DOHH2 (cell line): ENCODE results near the gene PRKCD.
A peak's percentile ranks its signal among the peaks of the same experiment; 100 is the strongest.

Experiments used
- H3F3A ChIP-seq: fragments of 200-600 bp; sonication (generic), shearing (Covaris generic); 2 replicates; pipeline ENCODE4 v1.6.0; 2016; ENCODE audit warnings: antibody characterized with exemption, mild to moderate bottlenecking; ENCODE audit not compliant: control insufficient read depth, insufficient read depth
- H3K27ac ChIP-seq: fragments of 200-600 bp; sonication (generic); 2 replicates; pipeline ENCODE4 v1.5.1; 2014; ENCODE audit warnings: low read depth, mild to moderate bottlenecking, low read length, moderate library complexity
- H3K27me3 ChIP-seq: fragments of 200-600 bp; sonication (generic); 2 replicates; pipeline ENCODE4 v1.6.1; 2014; ENCODE audit warnings: mild to moderate bottlenecking, low read length, mixed read lengths; ENCODE audit not compliant: control insufficient read depth
- H3K36me3 ChIP-seq: fragments of 200-600 bp; sonication (generic); 2 replicates; pipeline ENCODE4 v1.6.1; 2014; ENCODE audit warnings: mild to moderate bottlenecking, low read length, moderate library complexity, mixed read lengths; ENCODE audit not compliant: control insufficient read depth
- H3K4me1 ChIP-seq: fragments of 200-600 bp; sonication (generic); 2 replicates; pipeline ENCODE4 v1.6.1; 2014; ENCODE audit warnings: mild to moderate bottlenecking, low read length, mixed read lengths; ENCODE audit not compliant: control insufficient read depth
- H3K4me2 ChIP-seq: fragments of 200-600 bp; sonication (generic); 2 replicates; pipeline ENCODE4 v1.6.0; 2014; ENCODE audit warnings: mild to moderate bottlenecking, low read length, moderate library complexity
- H3K4me3 ChIP-seq: fragments of 200-600 bp; sonication (generic); 2 replicates; pipeline ENCODE4 v1.5.1; 2014; ENCODE audit warnings: mild to moderate bottlenecking, low read length, mixed read lengths
- H3K79me2 ChIP-seq: fragments of 200-600 bp; sonication (generic); 2 replicates; pipeline ENCODE4 v1.6.1; 2014; ENCODE audit warnings: mild to moderate bottlenecking, low read length, mixed read lengths; ENCODE audit not compliant: control insufficient read depth
- H3K9me2 ChIP-seq: fragments of 200-600 bp; sonication (generic); replicated peaks from 2 replicates; pipeline ENCODE4 v1.6.1; 2014; ENCODE audit warnings: mild to moderate bottlenecking, low read length, mixed read lengths; ENCODE audit not compliant: control insufficient read depth
- H3K9me3 ChIP-seq: fragments of 200-600 bp; sonication (generic); 2 replicates; pipeline ENCODE4 v1.6.1; 2014; ENCODE audit warnings: antibody characterized with exemption, low read length, mixed read lengths; ENCODE audit not compliant: control insufficient read depth, insufficient read depth
- H4K20me1 ChIP-seq: fragments of 200-600 bp; sonication (generic); 2 replicates; pipeline ENCODE4 v1.6.0; 2014; ENCODE audit warnings: low read depth, mild to moderate bottlenecking, antibody characterized with exemption, low read length, moderate library complexity; ENCODE audit not compliant: control insufficient read depth, insufficient read depth
- EZH2phosphoT487 ChIP-seq: fragments of 200-600 bp; sonication (generic); IDR thresholded peaks from 2 replicates; pipeline ENCODE4 v1.6.1; 2017; ENCODE audit warnings: borderline replicate concordance, mild to moderate bottlenecking, antibody characterized with exemption, low read length, moderate library complexity, mixed read lengths
- TF ChIP-seq, protein P1 (sequence below): fragments of 200-600 bp; sonication (generic); IDR thresholded peaks from one replicate; pipeline ENCODE4 v1.5.1; 2014; ENCODE audit warnings: antibody characterized with exemption, mild to moderate bottlenecking, low read depth, low read length; ENCODE audit not compliant: poor library complexity, severe bottlenecking

Gene PRKCD

DNA sequence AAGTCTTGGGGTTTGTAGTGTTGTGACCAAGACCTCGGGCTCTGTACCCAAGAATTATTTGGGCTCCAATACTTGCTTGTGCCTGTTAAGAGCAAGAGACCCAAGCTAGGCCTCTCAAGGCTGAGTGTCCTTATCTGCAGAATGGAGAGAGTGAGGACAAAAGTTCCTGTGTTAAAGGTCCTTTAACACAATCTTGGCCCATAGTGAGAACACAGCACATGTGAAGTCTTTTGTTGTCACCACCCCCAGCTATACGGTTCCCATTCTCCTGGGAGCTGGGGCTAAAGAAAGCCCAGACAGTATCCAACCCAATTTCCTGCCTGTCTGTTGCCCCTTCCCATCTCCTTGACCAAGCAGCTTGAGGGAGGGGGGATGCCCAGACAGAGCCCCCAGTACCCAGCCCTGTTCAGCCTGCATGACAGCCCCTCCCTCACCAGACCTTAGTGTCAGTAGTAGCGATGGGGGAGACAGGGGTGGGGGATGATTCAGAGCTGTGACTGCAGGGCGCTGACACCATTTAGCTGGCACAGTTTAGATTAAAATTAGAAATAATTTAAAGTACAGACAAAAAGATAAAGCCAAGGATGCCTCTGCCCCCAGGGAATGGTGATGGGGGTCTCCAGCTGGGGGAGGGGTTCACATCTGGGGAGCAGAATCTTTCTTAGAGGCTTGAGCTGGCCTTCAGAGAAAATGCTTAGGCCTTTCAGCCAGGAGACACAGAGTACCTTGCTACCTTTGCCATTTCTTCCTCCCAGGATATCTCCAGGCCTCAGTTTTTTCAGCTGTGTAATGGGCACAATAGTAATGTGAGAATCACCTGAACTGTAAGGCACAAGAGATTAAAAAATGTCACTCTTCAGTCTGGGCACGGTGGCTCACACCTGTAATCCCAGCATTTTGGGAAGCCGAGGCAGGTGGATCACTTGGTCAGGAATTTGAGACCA lies 2.7 kb downstream of the PRKCD start:
- no peaks in the 10 kb centered on the region for H3K9me3 ChIP-seq
- H3K4me1 ChIP-seq = peaks cover 84% of the 10 kb centered on the region
- peak overlapping the region; percentile 73 for H3K27ac ChIP-seq
- peaks cover 81% of the 10 kb centered on the region for H3K79me2 ChIP-seq
- H3K27me3 ChIP-seq = no peaks in the 10 kb centered on the region
- peak overlapping the region; percentile 95 for H3K4me3 ChIP-seq
- H3F3A ChIP-seq = peaks cover 33% of the 10 kb centered on the region
- peak overlapping the region; percentile 98 for H3K4me2 ChIP-seq
- TF ChIP-seq EZH2phosphoT487 = no peak
- TF ChIP-seq, protein P1, sequence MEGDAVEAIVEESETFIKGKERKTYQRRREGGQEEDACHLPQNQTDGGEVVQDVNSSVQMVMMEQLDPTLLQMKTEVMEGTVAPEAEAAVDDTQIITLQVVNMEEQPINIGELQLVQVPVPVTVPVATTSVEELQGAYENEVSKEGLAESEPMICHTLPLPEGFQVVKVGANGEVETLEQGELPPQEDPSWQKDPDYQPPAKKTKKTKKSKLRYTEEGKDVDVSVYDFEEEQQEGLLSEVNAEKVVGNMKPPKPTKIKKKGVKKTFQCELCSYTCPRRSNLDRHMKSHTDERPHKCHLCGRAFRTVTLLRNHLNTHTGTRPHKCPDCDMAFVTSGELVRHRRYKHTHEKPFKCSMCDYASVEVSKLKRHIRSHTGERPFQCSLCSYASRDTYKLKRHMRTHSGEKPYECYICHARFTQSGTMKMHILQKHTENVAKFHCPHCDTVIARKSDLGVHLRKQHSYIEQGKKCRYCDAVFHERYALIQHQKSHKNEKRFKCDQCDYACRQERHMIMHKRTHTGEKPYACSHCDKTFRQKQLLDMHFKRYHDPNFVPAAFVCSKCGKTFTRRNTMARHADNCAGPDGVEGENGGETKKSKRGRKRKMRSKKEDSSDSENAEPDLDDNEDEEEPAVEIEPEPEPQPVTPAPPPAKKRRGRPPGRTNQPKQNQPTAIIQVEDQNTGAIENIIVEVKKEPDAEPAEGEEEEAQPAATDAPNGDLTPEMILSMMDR = no peak
- no peaks in the 10 kb centered on the region for H3K9me2 ChIP-seq
- peaks cover 55% of the 10 kb centered on the region for H3K36me3 ChIP-seq
- peaks cover 27% of the 10 kb centered on the region; the same call in 1 of the 2 replicates for H4K20me1 ChIP-seq

DNA sequence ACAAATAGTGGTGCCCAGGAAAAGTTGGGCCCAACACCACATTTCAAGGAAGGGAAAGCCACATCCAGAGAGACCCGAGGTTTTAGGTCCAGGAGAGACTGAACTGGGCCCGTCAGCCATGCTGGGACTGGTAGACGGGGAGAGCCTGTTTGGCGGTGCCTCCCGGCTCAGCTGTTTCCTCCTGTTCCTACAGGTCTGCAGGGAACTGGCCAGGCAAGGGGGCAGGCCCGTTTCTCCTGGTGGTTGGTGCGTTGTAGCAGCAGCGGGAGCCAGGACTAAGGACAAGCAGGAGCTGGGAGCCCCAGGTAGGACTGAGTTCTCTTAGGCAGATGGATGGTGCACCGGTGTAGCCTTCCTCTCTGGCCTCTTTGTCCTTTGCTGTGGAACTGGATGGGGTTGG lies 3.9 kb downstream of the PRKCD start:
- Histone ChIP-seq H3K4me1 (peaks cover 84% of the 10 kb centered on the region), H4K20me1 (peaks cover 27% of the 10 kb centered on the region; the same call in 1 of the 2 replicates), H3K79me2 (peaks cover 93% of the 10 kb centered on the region), H3K4me3 (peak overlapping the region; percentile 95), H3K9me3 (no peaks in the 10 kb centered on the region), H3K4me2 (peak overlapping the region; percentile 98), H3K27ac (peak overlapping the region; percentile 97), H3K9me2 (no peaks in the 10 kb centered on the region), H3K27me3 (no peaks in the 10 kb centered on the region), H3K36me3 (peaks cover 63% of the 10 kb centered on the region), H3F3A (peaks cover 28% of the 10 kb centered on the region)
- TF ChIP-seq, protein P1 = no peak
- no peak for TF ChIP-seq EZH2phosphoT487

DNA sequence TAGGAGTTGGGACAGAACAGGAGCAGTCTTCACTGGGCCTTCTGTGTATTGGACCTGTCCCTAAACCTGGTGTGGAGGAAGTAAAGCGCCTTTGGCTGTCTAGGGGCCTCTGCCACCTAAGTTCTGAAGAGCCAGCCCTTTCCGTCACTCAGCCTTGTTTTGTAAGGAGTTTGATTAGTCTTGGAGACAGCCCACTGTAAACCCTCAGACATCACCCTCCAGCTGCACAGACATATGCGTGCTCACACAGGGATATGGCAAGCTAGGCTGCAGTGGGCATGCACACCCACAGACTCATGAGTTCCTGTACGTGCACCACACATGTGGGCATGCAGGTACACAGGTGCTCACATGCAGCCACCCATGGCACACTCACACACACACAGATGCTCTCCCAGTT lies 5.2 kb downstream of the PRKCD start:
- TF ChIP-seq EZH2phosphoT487 = no peak
- TF ChIP-seq, protein P1 = no peak
- H3K27ac ChIP-seq = peak overlapping the region; percentile 97
- peaks cover 90% of the 10 kb centered on the region for H3K4me1 ChIP-seq
- H4K20me1 ChIP-seq = peaks cover 27% of the 10 kb centered on the region; the same call in 1 of the 2 replicates
- no peaks in the 10 kb centered on the region for H3K9me3 ChIP-seq
- H3K4me3 ChIP-seq = peak overlapping the region; percentile 95
- no peaks in the 10 kb centered on the region for H3K27me3 ChIP-seq
- peaks cover 75% of the 10 kb centered on the region for H3K36me3 ChIP-seq
- peak overlapping the region; percentile 98 for H3K4me2 ChIP-seq
- H3K79me2 ChIP-seq = peaks cover 97% of the 10 kb centered on the region
- peaks cover 31% of the 10 kb centered on the region for H3F3A ChIP-seq
- no peaks in the 10 kb centered on the region for H3K9me2 ChIP-seq
